ENCODE results near the gene MOGAT1. TPM values are rescaled to one million over a fixed set of nuclear protein-coding genes. Genes with fewer than 3 reads are reported as not detected.

The MOGAT1 gene
- total RNA-seq, 1 experiment from 2014 or later: not detected

DNA sequence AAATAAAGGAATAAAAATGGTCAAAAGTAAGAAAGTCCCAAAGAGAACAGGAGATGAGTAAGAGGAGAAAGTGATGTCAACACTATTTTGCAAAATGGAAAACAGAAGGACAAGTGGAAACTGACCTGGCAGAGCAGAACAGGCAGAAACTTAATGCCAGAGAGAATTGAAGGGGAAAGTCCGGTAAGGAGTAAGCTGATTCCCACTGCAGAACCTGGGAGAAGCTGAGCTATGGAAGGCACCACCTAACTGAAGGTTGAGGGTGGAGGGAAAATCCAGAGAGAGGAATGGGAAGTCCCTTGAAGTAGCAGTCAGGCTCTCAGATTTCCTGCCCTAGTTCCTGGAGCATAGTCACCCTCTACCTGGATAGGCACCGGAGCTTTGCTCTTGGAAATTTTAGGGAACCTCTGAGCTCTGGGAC lies 59.8 kb downstream of the MOGAT1 start:
- no peaks in the 10 kb centered on the region for H3K27me3 ChIP-seq (ENCODE audit: control insufficient read depth, insufficient read depth, low read length)
- H3K36me3 ChIP-seq (ENCODE audit: control insufficient read depth, insufficient read depth, low read length): no peaks in the 10 kb centered on the region
- BruUV-seq (replicated peaks): no TSS peak
- ATAC-seq (no peak), DNase-seq (ENCODE audit: low read depth, low spot score) (no peak)
- intact Hi-C loops (cut with micrococcal nuclease; ENCODE audit: unreplicated experiment) (no loop called here), in situ Hi-C loops (cut with HindIII; ENCODE audit: low pct_unique_long_range_greater_than_20kb, low sequenced_read_pairs) (no loop called here)
- CTCF ChIA-PET: no interaction called here
- no peak overlapping the region for H3K27ac ChIP-seq (ENCODE audit: low read length)
- POLR2A ChIA-PET: no interaction called here
- H3K4me3 ChIP-seq (ENCODE audit: low read depth in 2 of 2, low read length in 2 of 2): no peak overlapping the region
- H3K4me1 ChIP-seq (ENCODE audit: control insufficient read depth, insufficient read depth, low read length): no peaks in the 10 kb centered on the region
- TF ChIP-seq POLR2AphosphoS5 (IDR thresholded peaks at IDR 0.05; ENCODE audit: low read depth, low read length) (no peak), SIN3A (IDR thresholded peaks at IDR 0.05; ENCODE audit: borderline replicate concordance, insufficient read depth, low read depth, low read length) (no peak), TCF7L2 (IDR thresholded peaks at IDR 0.05; ENCODE audit: low read depth, low read length) (no peak)
- TF ChIP-seq, protein P1, sequence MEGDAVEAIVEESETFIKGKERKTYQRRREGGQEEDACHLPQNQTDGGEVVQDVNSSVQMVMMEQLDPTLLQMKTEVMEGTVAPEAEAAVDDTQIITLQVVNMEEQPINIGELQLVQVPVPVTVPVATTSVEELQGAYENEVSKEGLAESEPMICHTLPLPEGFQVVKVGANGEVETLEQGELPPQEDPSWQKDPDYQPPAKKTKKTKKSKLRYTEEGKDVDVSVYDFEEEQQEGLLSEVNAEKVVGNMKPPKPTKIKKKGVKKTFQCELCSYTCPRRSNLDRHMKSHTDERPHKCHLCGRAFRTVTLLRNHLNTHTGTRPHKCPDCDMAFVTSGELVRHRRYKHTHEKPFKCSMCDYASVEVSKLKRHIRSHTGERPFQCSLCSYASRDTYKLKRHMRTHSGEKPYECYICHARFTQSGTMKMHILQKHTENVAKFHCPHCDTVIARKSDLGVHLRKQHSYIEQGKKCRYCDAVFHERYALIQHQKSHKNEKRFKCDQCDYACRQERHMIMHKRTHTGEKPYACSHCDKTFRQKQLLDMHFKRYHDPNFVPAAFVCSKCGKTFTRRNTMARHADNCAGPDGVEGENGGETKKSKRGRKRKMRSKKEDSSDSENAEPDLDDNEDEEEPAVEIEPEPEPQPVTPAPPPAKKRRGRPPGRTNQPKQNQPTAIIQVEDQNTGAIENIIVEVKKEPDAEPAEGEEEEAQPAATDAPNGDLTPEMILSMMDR (IDR thresholded peaks at IDR 0.05): no peak
- TF ChIP-seq, protein P2, sequence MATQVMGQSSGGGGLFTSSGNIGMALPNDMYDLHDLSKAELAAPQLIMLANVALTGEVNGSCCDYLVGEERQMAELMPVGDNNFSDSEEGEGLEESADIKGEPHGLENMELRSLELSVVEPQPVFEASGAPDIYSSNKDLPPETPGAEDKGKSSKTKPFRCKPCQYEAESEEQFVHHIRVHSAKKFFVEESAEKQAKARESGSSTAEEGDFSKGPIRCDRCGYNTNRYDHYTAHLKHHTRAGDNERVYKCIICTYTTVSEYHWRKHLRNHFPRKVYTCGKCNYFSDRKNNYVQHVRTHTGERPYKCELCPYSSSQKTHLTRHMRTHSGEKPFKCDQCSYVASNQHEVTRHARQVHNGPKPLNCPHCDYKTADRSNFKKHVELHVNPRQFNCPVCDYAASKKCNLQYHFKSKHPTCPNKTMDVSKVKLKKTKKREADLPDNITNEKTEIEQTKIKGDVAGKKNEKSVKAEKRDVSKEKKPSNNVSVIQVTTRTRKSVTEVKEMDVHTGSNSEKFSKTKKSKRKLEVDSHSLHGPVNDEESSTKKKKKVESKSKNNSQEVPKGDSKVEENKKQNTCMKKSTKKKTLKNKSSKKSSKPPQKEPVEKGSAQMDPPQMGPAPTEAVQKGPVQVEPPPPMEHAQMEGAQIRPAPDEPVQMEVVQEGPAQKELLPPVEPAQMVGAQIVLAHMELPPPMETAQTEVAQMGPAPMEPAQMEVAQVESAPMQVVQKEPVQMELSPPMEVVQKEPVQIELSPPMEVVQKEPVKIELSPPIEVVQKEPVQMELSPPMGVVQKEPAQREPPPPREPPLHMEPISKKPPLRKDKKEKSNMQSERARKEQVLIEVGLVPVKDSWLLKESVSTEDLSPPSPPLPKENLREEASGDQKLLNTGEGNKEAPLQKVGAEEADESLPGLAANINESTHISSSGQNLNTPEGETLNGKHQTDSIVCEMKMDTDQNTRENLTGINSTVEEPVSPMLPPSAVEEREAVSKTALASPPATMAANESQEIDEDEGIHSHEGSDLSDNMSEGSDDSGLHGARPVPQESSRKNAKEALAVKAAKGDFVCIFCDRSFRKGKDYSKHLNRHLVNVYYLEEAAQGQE (IDR thresholded peaks at IDR 0.05; ENCODE audit: insufficient read depth in 1 of 2, low read depth in 2 of 2, low read length in 1 of 2): no peak
- H3K9me3 ChIP-seq (ENCODE audit: control insufficient read depth, insufficient read depth, low read depth, low read length): no peaks in the 10 kb centered on the region

DNA sequence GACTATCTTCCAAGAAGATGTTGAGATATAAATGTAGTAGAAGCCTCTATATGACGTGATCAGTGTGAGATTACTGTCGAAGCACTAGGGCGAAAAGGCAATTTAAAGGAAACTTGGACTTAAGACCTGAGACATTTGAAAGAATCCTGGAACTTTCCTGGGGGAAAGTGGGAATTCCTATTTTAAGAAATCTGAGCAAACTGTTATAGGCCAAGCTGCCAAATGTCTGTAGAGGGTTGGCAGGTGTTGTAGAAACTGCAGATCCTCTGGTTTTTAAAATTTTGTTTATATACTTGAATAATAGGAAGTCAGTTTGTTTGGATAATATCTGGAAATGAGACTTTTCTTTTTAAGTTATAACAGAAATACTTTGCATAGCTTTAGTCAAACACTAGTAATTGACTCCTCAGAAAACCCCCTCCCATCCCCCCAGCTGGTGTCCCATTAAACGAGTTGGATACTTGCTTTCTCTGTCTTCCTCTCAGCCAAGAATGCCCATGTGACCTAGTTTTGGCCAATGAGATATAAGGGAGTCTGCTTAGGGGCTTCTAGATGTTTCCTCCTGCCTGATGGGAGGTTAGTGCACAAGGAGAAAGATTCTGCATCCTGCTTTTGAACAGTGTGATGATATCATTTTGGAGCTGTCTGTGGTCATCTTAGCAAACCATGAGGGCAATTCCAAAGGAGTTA lies 61.2 kb downstream of the MOGAT1 start:
- Histone ChIP-seq H3K9me3 (ENCODE audit: control insufficient read depth, insufficient read depth, low read depth, low read length) (no peaks in the 10 kb centered on the region), H3K4me3 (ENCODE audit: low read depth in 2 of 2, low read length in 2 of 2) (no peak overlapping the region), H3K36me3 (ENCODE audit: control insufficient read depth, insufficient read depth, low read length) (no peaks in the 10 kb centered on the region), H3K27ac (ENCODE audit: low read length) (no peak overlapping the region), H3K4me1 (ENCODE audit: control insufficient read depth, insufficient read depth, low read length) (no peaks in the 10 kb centered on the region), H3K27me3 (ENCODE audit: control insufficient read depth, insufficient read depth, low read length) (no peaks in the 10 kb centered on the region; the same call in 1 of the 2 replicates)
- intact Hi-C loops (cut with micrococcal nuclease; ENCODE audit: unreplicated experiment): no loop called here
- ChIA-PET POLR2A (interaction anchor here (0.6 kb wide), 1 partner anchor 11 kb away, joined by 11 read pairs; no protein-coding TSS in a partner anchor), CTCF (no interaction called here)
- DNase-seq (ENCODE audit: low read depth, low spot score) (no peak), ATAC-seq (no peak)
- in situ Hi-C loops (cut with HindIII; ENCODE audit: low pct_unique_long_range_greater_than_20kb, low sequenced_read_pairs): no loop called here
- TF ChIP-seq, protein P1 (IDR thresholded peaks at IDR 0.05): no peak
- no peak for TF ChIP-seq TCF7L2 (IDR thresholded peaks at IDR 0.05; ENCODE audit: low read depth, low read length)
- TF ChIP-seq, protein P2 (IDR thresholded peaks at IDR 0.05; ENCODE audit: insufficient read depth in 1 of 2, low read depth in 2 of 2, low read length in 1 of 2): no peak
- no peak for TF ChIP-seq SIN3A (IDR thresholded peaks at IDR 0.05; ENCODE audit: borderline replicate concordance, insufficient read depth, low read depth, low read length)
- TF ChIP-seq POLR2AphosphoS5 (IDR thresholded peaks at IDR 0.05; ENCODE audit: low read depth, low read length): no peak
- BruUV-seq (replicated peaks): no TSS peak
